GM21737 (cell line): Measurements from ENCODE around the gene MAGI1.

Source experiments
- ATAC-seq: cut with Tn5 transposase; IDR thresholded peaks from one replicate; pipeline ENCODE4 v1.9.1; 2021; ENCODE audit warnings: mild to moderate bottlenecking, moderate library complexity; ENCODE audit not compliant: unreplicated experiment

MAGI1 gene

GRCh38 chr3:65950340-65951326 is 88.1 kb downstream of the MAGI1 start:
- ATAC-seq, result no peak

GRCh38 chr3:65948841-65949573 is 89.7 kb downstream of the MAGI1 start:
- ATAC-seq, result no peak

- ATAC-seq, result no peak
These were observed 92.3 kb downstream of the MAGI1 start for GRCh38 chr3:65946438-65946837.

- ATAC-seq, result no peak
These were observed 92.8 kb downstream of the MAGI1 start for GRCh38 chr3:65945953-65946352.

GRCh38 chr3:65945480-65945879 is 93.2 kb downstream of the MAGI1 start:
- ATAC-seq, result no peak

- ATAC-seq, result no peak
These were observed 94.5 kb downstream of the MAGI1 start for GRCh38 chr3:65944252-65944651.

GRCh38 chr3:65939801-65940246 is 98.9 kb downstream of the MAGI1 start:
- no peak for ATAC-seq

- no peak for ATAC-seq
These were observed 99.5 kb downstream of the MAGI1 start for GRCh38 chr3:65939184-65939583.

GRCh38 chr3:65938676-65939075 is 100.0 kb downstream of the MAGI1 start:
- no peak for ATAC-seq

- ATAC-seq, result no peak
These were observed 100.6 kb downstream of the MAGI1 start for GRCh38 chr3:65938147-65938546.

GRCh38 chr3:65936908-65937638 is 101.6 kb downstream of the MAGI1 start:
- ATAC-seq, result no peak

GRCh38 chr3:65935724-65936123 is 103.0 kb downstream of the MAGI1 start:
- ATAC-seq, result no peak

GRCh38 chr3:65930648-65931047 is 108.1 kb downstream of the MAGI1 start:
- ATAC-seq, result no peak

GRCh38 chr3:65928110-65928509 is 110.6 kb downstream of the MAGI1 start:
- ATAC-seq, result no peak

- no peak for ATAC-seq
These were observed 111.1 kb downstream of the MAGI1 start for GRCh38 chr3:65927576-65927975.

- no peak for ATAC-seq
These were observed 113.3 kb downstream of the MAGI1 start for GRCh38 chr3:65925254-65925954.

- no peak for ATAC-seq
These were observed 114.0 kb downstream of the MAGI1 start for GRCh38 chr3:65924762-65925161.

GRCh38 chr3:65922441-65922840 is 116.3 kb downstream of the MAGI1 start:
- no peak for ATAC-seq

- ATAC-seq, result no peak
These were observed 118.9 kb downstream of the MAGI1 start for GRCh38 chr3:65919826-65920225.

- ATAC-seq, result no peak
These were observed 123.2 kb downstream of the MAGI1 start for GRCh38 chr3:65915477-65915876.
